ENCODE data around the gene VEGFB.

The VEGFB gene

GRCh38 chr11:64284962-64285884 is 50.8 kb downstream of the VEGFB start, which contains the start of gene GPR137:
TSS of gene GPR137 (plus strand) at chr11:64285848. CDS start at chr11:64286525, 677 bp downstream.
- no peak for DNase-seq

GRCh38 chr11:64285885-64286800 is 51.8 kb downstream of the VEGFB start:
- no peak for DNase-seq

- DNase-seq: no peak
Observed at GRCh38 chr11:64286801-64287159, 52.4 kb downstream of the VEGFB start.

- no peak for DNase-seq
Observed at GRCh38 chr11:64287676-64288352, 53.4 kb downstream of the VEGFB start.

- no peak for DNase-seq
Observed at GRCh38 chr11:64288353-64288750, 54.0 kb downstream of the VEGFB start.

Measured in NCI-H524 treated with DMSO at 0.1 percent for 48 hours (cell line).